GM21737 (cell line): Measurements from ENCODE around the gene ERVFRD-1.
"Not testable (repeated sequence)": the region's sequence is repeated elsewhere in the genome, so short reads cannot be mapped to it uniquely, and the experiment has no call there.

Source experiments
- ATAC-seq: cut with Tn5 transposase; IDR thresholded peaks from one replicate; pipeline ENCODE4 v1.9.1; 2021; ENCODE audit warnings: mild to moderate bottlenecking, moderate library complexity; ENCODE audit not compliant: unreplicated experiment

The ERVFRD-1 gene

DNA sequence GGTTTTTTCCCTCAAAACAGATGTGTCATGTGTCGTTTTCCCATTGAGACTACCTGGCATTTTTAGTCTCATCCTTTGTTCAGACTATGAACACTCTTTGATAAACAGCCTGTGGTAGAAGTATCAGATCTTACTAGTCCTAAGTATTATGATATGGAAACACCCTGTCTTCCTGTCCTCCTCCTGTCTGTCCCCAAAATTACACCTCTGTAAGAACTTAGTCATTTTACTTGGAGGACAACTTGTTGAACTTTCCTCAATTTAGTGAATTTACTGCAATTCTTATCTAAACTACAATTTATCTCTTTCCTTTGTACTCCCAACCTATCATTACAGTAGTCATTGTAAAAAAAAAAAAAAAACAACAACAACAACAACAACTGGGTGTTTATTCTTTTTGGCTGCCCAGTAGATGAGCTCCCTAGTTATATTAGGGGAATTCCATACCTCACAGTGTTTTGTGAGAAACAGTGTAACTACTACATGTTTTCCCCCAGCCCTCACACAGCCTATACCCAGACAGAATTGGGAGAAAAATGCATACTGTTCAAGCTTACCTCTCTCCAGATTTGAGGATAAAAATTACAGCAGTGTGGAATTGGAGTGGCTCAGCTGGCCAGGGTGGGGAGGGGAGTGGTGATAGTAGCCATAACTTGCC is 18.5 kb upstream of the ERVFRD-1 start:
- no peak for ATAC-seq

DNA sequence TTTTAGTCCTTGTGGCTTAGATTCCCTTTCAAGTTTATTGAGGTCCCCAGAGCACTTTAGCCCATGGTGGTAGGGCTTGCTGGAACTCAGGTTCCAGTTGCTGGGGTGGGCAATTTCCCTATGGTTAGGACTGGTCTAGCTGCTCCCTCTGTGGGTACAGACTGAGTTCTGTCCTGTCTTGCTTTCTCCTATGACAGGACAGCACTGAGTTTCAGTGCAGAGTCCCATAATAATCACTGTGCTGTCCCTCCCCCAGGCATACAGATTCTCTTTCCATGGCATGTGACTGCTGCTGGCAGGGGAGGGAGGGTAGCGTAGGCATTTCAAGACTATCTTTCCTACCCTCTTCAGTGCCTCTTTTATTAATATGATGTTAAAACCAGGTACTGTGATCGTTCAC is 17.1 kb upstream of the ERVFRD-1 start:
- no peak for ATAC-seq

DNA sequence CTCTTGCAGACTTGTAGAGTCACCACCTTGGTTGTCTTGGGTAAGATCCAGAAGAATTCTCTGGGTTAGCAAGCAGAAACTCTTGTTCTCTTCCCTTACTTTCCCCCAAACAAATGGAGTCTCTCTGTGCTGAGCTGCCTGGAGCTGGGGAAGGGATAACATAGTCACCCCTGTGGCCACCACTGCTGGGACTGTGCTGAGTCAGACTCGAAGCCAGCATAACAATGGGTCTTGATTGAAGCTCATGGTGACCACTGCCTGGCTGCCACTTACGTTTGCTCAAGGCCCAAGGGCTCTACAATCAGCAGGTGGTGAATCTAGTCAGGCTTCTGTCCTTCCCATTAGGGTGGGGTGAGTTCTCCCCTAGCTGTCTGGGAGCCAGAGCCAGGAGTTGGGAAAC is 15.4 kb upstream of the ERVFRD-1 start:
- ATAC-seq: no peak

- ATAC-seq: no peak
Measured at GRCh38 chr6:11123978-11124377, 12.5 kb upstream of the ERVFRD-1 start.

GRCh38 chr6:11122380-11122779 is 10.9 kb upstream of the ERVFRD-1 start:
- no peak for ATAC-seq

- no peak for ATAC-seq
Measured at GRCh38 chr6:11121851-11122250, 10.3 kb upstream of the ERVFRD-1 start.

DNA sequence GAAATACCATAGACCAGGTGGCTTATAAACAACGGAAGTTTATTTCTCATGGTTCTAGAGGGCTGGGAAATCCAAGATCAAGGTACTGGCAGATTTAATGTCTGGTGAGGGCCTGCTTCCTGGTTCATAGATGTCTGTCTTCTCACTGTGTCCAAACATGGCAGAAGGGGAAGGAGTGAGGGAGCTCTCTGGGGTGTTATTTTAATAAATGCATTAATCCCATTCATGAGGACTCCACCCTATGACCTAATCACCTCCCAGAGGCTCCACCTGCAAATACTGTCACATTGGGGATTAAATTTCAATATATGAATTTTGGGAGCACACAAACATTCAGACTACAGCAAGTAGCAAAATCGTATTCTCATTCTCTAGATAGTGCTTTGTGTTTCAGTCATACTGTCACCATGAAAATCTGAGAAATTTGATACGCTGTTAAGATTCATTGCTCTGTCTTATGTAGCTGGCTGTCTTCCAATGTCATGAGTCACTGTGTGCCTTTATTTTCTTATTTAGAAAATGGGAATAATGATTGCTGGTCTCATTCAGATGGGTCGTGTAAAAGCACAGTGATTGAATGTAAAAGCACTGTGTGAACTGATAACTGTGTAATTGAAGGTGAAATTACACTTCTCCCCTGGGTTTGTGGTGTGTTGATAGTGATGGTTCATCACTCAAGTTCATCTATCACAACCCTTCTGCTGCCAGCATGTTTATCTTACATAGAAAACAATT is 8.9 kb upstream of the ERVFRD-1 start:
- no peak for ATAC-seq

GRCh38 chr6:11115808-11116536 is 4.4 kb upstream of the ERVFRD-1 start:
- ATAC-seq: not testable (repeated sequence)

DNA sequence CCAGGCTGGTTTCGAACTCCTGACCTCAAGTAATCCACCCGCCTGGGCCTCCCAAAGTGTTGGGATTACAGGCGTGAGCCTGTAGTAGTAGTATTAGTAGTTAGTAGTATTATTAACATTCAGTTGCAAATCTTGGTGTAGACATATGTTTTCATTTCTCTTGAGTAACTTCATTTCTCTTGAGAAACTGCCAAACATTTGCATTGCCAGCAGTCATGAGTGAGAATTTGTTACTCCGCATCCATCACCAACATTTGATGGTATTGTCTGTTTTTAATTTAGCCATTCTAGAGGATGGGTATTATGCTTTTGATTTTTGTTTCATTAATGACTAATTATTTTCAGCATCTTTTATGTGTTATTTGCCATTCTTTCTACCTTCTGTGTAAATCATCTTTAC is 1.5 kb upstream of the ERVFRD-1 start:
- no peak for ATAC-seq

- no peak for ATAC-seq
Measured at GRCh38 chr6:11111769-11112437, 378 bp upstream of the ERVFRD-1 start.

GRCh38 chr6:11108726-11109125 is 2.8 kb downstream of the ERVFRD-1 start:
- ATAC-seq: no peak

GRCh38 chr6:11103065-11103464 is 8.5 kb downstream of the ERVFRD-1 start:
- no peak for ATAC-seq

DNA sequence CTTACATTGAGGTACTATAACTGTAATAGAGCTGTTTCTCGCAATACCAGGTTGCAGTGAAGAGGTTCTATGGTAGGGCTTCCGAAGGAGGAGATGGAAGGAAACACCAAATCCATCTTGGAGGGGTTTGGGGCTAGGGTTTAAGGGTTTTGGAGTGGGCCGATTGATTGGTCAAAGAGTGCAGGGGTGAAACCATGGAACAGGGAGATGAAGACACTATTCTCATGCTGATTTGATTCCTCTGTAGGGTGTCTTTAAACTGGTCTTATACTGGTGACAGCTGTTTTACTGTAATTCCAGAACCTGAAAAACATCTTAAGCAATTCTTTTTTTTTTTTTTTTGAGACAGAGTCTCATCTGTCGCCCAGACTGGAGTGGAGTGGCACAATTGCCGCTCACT is 10.1 kb downstream of the ERVFRD-1 start:
- ATAC-seq: no peak

DNA sequence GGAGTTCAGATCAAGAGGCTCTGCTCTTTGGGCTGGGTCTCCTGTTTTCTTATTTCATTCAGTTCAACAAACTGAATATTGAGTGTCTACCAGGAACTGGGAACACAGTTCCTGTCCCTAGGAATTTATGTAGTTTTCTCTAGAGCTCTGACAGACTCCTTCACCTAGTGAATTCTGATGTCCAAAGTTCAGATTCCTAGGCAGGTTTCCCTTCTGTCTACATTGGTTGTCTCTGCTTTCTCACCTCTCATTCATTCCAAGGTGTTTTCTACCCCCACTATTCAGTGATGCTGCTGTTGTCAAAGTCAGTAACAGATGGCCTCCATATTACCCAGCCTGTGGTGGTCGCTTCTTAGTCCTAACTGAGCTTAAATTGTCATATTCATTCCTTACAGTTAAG is 13.5 kb downstream of the ERVFRD-1 start:
- no peak for ATAC-seq

- no peak for ATAC-seq
Measured at GRCh38 chr6:11097476-11097875, 14.0 kb downstream of the ERVFRD-1 start.

DNA sequence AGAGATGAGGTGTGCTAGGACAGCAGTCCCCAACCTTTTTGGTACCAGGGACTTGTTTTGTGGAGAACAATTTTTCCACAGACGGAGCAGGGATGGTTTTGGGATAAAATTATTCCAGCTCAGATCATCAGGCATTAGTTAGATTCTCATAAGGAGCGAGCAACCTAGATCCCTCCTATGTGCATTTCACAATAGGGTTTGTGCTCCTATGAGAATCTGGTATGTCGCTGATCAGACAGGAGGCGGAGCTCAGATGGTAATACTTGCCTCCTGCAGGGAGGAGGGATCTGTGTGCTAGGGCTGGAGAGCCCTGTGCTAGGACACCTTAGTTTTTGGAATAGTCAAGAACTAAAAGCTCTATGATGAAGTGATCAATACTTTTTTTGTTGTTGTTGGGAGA is 15.4 kb downstream of the ERVFRD-1 start:
- ATAC-seq: no peak

- ATAC-seq: no peak
Measured at GRCh38 chr6:11094941-11095340, 16.6 kb downstream of the ERVFRD-1 start.

- peak; percentile 41 for ATAC-seq
Measured at GRCh38 chr6:11094411-11094851, 17.1 kb downstream of the ERVFRD-1 start.

- ATAC-seq: peak; percentile 93
Measured at GRCh38 chr6:11093626-11094410, 17.7 kb downstream of the ERVFRD-1 start, which contains the start of gene SMIM13. TSS of gene SMIM13 (plus strand) at chr6:11093834. CDS start at chr6:11094314, 480 bp downstream.

GRCh38 chr6:11093376-11093625 is 18.2 kb downstream of the ERVFRD-1 start:
- peak; percentile 15 for ATAC-seq
